Heart left ventricle (tissue), 16 donors: Measurements from ENCODE around the gene ZBTB4. TPM values are rescaled to one million over a fixed set of nuclear protein-coding genes. Genes with fewer than 3 reads are reported as not detected.

Experiments used
- ATAC-seq, 4 donors: fragments of 200-7000 bp; cut with Tn5 transposase; one replicate each; pipeline ENCODE4 v1.9.1; 2020 to 2022; ENCODE audit warnings: moderate library complexity in 4 of 4, mild to moderate bottlenecking in 3 of 4, moderate number of reproducible peaks in 1 of 4
- DNase-seq, 5 donors: peaks; one replicate each; pipeline ENCODE4 v3.0.0-alpha.2; 2020
- H3K27ac ChIP-seq, 12 donors: fragments of 200-600 bp; sonication (generic) in 4 of 12; one replicate each; pipeline versions ENCODE4 v1.5.0 to v1.8.0; 2016 to 2022; ENCODE audit warnings: mild to moderate bottlenecking in 2 of 12
- H3K27me3 ChIP-seq, 9 donors: fragments of 200-600 bp; sonication (generic) in 2 of 9; one replicate each; pipeline versions ENCODE4 v1.5.1 to v1.8.0; 2016 to 2022; ENCODE audit warnings: mild to moderate bottlenecking in 3 of 9
- H3K36me3 ChIP-seq, 9 donors: fragments of 200-600 bp; sonication (generic) in 2 of 9; one replicate each; pipeline versions ENCODE4 v1.5.0 to v1.8.0; 2018 to 2022; ENCODE audit warnings: mild to moderate bottlenecking in 2 of 9
- H3K4me1 ChIP-seq, 12 donors: fragments of 200-600 bp; sonication (generic) in 4 of 12; one replicate each; pipeline versions ENCODE4 v1.5.0 to v1.8.0; 2016 to 2022; ENCODE audit warnings: mild to moderate bottlenecking in 3 of 12
- H3K4me3 ChIP-seq, 12 donors: fragments of 200-600 bp; sonication (generic) in 4 of 12; one replicate each; pipeline versions ENCODE4 v1.5.0 to v1.8.0; 2017 to 2022; ENCODE audit warnings: mild to moderate bottlenecking in 9 of 12, moderate library complexity in 4 of 12
- H3K9me3 ChIP-seq, 12 donors: fragments of 200-600 bp; sonication (generic) in 4 of 12; one replicate each; pipeline versions ENCODE4 v1.5.0 to v1.8.0; 2016 to 2022; ENCODE audit warnings: mild to moderate bottlenecking in 1 of 12
- CTCF ChIP-seq, 12 donors: fragments of 200-600 bp; sonication (generic) in 4 of 12; IDR thresholded peaks; one replicate each; pipeline versions ENCODE4 v1.5.0 to v1.8.0; 2018 to 2022; ENCODE audit warnings: antibody characterized with exemption in 12 of 12, mild to moderate bottlenecking in 5 of 12
- POLR2A ChIP-seq, 2 donors: fragments of 450-650 bp; IDR thresholded peaks; one replicate each; pipeline ENCODE4 v1.6.1; 2017; ENCODE audit warnings: antibody characterized with exemption in 2 of 2, mild to moderate bottlenecking in 2 of 2, moderate library complexity in 2 of 2
- WGBS, 4 donors: extraction: QIAGEN DNeasy Blood & Tissue Kit in 2 of 4; methylation state at CpG; one replicate each; pipeline versions ENCODE4 v1.1.5 to v1.1.7; 2013 to 2018; 5-methylcytosine and 5-hydroxymethylcytosine counted together
- intact Hi-C, 10 donors: fragments of 100-400 bp; cut with DNase I; formaldehyde crosslinking; loops; one replicate each; pipeline versions ENCODE4 v1.11.1 to v1.14.2; 2022
- polyA plus RNA-seq, 2 donors: library from polyadenylated mRNA; stranded (reverse); fragments of 200-250 nt; gene quantifications; one replicate each; pipeline ENCODE4 v1.2.3, GENCODE V29; 2013
- total RNA-seq, 9 donors: library from RNA; depleted of rRNA in 2 of 9; stranded (reverse); fragments of >200 nt in 2 of 9; fragmentation: NEBNext Ultra II Directional in 3 of 9; extraction: Animal tissue kit (Norgen Biotek cat#: 25700) in 3 of 9; gene quantifications; one replicate each; pipeline versions ENCODE4 v1.1.0 to v1.2.4, GENCODE V29; 2016 to 2023
- donor health status: ischemic (EF 13 %, LVEDD 7.1; RV severe dilation, severe dysfunction).
- donor health status: healthy with polysubstance abuse.
- donor health status: DM: no; HTN: yes; CAD: no.
- donor health status: DM: no; HTN: no; CAD: no.
- donor health status: ischemic (EF 25% LVEDD 6.9; RV normal size, moderate dysfunction).
- donor health status: ischemic (EF 25% LVEDD 5.7; RV mildly dilated, moderate dysfunction).
- donor health status: healthy.
- donor health status: DM: yes; HTN: yes; CAD: no.
- donor health status: ischemic (EF 35%, LVEDD 5.7; RV mildly dilated, moderate dysfunction).
- donor health status: nonischemic (EF 11% LVEDD 7.7; RV severe dilation, severe dysfunction).
- donor health status: DM: yes; HTN: yes; CAD: no.
- donor health status: PGD.
- donor health status: ischemic (EF 29% LVEDD 5.4; RV normal size, mild dysfunction).
- donor health status: nonischemic (EF 23%, LVEDD 6.1; RV moderate dilation, normal function).

The ZBTB4 gene
- total and polyA plus RNA-seq, 11 donors: 29.3 to 77.2 (median 58.9) TPM

DNA sequence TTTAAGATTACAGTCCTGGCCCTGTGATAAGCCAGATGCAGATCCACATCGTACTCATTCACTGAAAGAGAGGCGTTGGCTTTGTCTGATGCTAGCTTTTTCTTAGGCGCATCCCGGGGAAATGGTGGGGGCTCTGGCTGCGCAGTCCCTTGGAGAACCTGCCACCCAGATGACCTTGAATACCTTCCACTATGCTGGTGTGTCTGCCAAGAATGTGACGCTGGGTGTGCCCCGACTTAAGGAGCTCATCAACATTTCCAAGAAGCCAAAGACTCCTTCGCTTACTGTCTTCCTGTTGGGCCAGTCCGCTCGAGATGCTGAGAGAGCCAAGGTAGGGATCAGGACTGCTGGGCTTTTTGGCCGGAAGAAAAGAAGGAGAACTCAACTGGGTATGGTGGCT is 28.7 kb upstream of the ZBTB4 start:
- no peaks in the 10 kb centered on the region for H3K9me3 ChIP-seq
- no peak overlapping the region for H3K27ac ChIP-seq
- peaks cover 5 to 100% (median 99%) of the 10 kb centered on the region in 9 donors for H3K36me3 ChIP-seq
- no peaks in the 10 kb centered on the region for H3K27me3 ChIP-seq
- 67 to 77% (median 69%) methylated on average over 9 to 11 of the region's 11 CpGs for WGBS, 4 donors
- H3K4me1 ChIP-seq: no peaks in the 10 kb centered on the region
- ATAC-seq (peak in 2 of 4 donors; percentile 21 to 33), DNase-seq (peak in 1 of 5 donors; percentile 52)
- intact Hi-C loops: loop anchor here in 2 of 10 donors (10.0 kb wide), 2 partner anchors 143 to 153 kb away; partner anchors contain the start of genes KCTD11 (in 1 of the 2) and TMEM95 (in 1 of the 2)
- no peak overlapping the region for H3K4me3 ChIP-seq
- TF ChIP-seq POLR2A (IDR thresholded peaks at IDR 0.05): no peak

- H3K4me3 ChIP-seq: no peak overlapping the region
- no peaks in the 10 kb centered on the region for H3K4me1 ChIP-seq
- no peak for DNase-seq
- peaks cover 16 to 100% (median 99%) of the 10 kb centered on the region in 9 donors for H3K36me3 ChIP-seq
- 93 to 96% (median 94%) methylated on average over 8 of the region's 8 CpGs for WGBS, 4 donors
- H3K27me3 ChIP-seq: no peaks in the 10 kb centered on the region
- ATAC-seq: no peak
- TF ChIP-seq CTCF (IDR thresholded peaks at IDR 0.05): no peak
- TF ChIP-seq POLR2A (IDR thresholded peaks at IDR 0.05): no peak
- no peak overlapping the region for H3K27ac ChIP-seq
- intact Hi-C loops: loop anchor here in 2 of 10 donors (10.0 kb wide), 2 partner anchors 139 to 149 kb away; partner anchors contain the start of genes KCTD11 (in 1 of the 2) and TMEM95 (in 1 of the 2)
- no peaks in the 10 kb centered on the region for H3K9me3 ChIP-seq
Measured at GRCh38 chr17:7503521-7503920, 24.1 kb upstream of the ZBTB4 start.

DNA sequence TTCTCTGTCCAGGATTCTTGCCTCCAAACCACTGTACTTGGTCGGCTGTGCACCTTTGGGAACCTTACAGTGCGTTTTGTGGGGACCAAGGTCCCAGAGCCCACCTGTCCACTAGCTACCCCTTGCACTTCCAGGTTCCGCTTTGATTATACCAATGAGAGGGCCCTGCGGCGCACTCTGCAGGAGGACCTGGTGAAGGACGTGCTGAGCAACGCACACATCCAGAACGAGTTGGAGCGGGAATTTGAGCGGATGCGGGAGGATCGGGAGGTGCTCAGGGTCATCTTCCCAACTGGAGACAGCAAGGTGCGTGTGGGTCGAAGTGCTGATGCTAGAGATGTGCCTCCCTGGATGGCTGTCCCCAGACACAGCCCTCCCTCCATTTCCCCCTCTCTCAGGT is 23.6 kb upstream of the ZBTB4 start:
- Histone ChIP-seq H3K4me1 (peaks cover 0 to 4% (median 0%) of the 10 kb centered on the region in 12 donors), H3K4me3 (no peak overlapping the region), H3K9me3 (no peaks in the 10 kb centered on the region), H3K27ac (no peak overlapping the region), H3K27me3 (no peaks in the 10 kb centered on the region), H3K36me3 (peaks cover 17 to 100% (median 99%) of the 10 kb centered on the region in 9 donors)
- peak in 1 of 4 donors; percentile 33 for ATAC-seq
- intact Hi-C loops: loop anchor here in 2 of 10 donors (10.0 kb wide), 2 partner anchors 138 to 148 kb away; partner anchors contain the start of genes KCTD11 (in 1 of the 2) and TMEM95 (in 1 of the 2)
- 78 to 90% (median 86%) methylated on average over 14 of the region's 14 CpGs for WGBS, 4 donors
- TF ChIP-seq CTCF (IDR thresholded peaks at IDR 0.05) (peak in 4 of 12 donors; percentile 10 to 31 (median 16)), POLR2A (IDR thresholded peaks at IDR 0.05) (no peak)
- no peak for DNase-seq

DNA sequence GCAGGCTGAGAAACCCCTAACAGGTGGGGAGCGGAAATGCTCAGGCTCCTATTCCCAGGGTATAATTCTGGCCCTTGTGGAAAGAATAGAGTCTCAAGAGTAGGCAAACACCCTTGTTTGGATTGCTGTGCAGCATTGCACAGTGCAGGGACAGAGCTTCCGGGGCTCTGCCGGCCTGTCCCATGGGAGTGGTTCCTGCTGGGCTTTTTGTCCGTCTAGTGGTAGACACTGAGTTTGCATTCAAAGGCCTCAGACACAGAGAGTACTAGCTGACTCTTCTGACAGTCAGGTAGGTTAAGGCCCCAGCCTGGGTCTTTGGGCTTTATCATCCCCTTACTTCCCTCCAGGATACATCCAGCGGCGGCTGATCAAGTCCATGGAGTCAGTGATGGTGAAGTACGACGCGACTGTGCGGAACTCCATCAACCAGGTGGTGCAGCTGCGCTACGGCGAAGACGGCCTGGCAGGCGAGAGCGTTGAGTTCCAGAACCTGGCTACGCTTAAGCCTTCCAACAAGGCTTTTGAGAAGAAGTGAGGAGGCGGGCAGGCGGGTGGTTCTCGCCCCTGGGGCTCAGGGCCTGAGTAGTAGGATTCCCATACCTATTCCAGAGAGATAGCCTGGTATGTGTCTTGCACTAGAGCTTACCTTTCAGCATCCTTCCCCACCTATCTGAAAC is 22.9 kb upstream of the ZBTB4 start:
- ATAC-seq: no peak
- H3K27ac ChIP-seq: no peak overlapping the region
- no peak for TF ChIP-seq CTCF (IDR thresholded peaks at IDR 0.05)
- no peak for TF ChIP-seq POLR2A (IDR thresholded peaks at IDR 0.05)
- H3K9me3 ChIP-seq: no peaks in the 10 kb centered on the region
- WGBS, 4 donors: 90 to 94% (median 92%) methylated on average over 19 to 20 of the region's 20 CpGs
- H3K36me3 ChIP-seq: peaks cover 20 to 100% (median 100%) of the 10 kb centered on the region in 9 donors
- no peak overlapping the region for H3K4me3 ChIP-seq
- no peaks in the 10 kb centered on the region for H3K27me3 ChIP-seq
- DNase-seq: no peak
- intact Hi-C loops: loop anchor here in 2 of 10 donors (10.0 kb wide), 2 partner anchors 138 to 148 kb away; partner anchors contain the start of genes KCTD11 (in 1 of the 2) and TMEM95 (in 1 of the 2)
- H3K4me1 ChIP-seq: peaks cover 0 to 10% (median 4%) of the 10 kb centered on the region in 12 donors
